Measurements from ENCODE around the gene EFHC1. TPM values are rescaled to one million over a fixed set of nuclear protein-coding genes. Genes with fewer than 3 reads are reported as not detected.

EFHC1 gene
- total and polyA plus RNA-seq, 2 experiments from 2014 or later, result 24.3 to 28.0 TPM

DNA sequence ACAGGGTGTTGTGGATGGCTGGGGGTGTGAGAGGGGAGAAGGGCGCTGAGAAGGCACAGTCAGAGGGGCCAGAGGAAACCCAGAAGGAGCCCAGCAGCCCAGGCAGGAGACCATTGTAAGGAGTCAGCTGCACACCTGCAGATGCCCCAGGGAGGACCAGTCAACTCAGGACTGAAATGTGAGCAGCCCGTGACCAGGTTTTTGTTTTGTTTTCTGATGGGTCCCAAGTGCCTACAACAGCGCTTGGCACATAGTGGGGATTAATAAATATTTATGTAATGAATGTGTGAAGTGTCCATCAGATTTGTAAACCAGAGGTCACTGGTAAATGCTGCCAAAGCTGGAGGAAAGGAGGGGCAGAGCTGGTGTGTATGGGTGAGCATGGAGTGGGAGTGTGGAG lies 126.5 kb downstream of the EFHC1 start:
- H3K27ac Mint-ChIP-seq, result no peak overlapping the region
- peaks cover 7% of the 10 kb centered on the region for H3K27me3 Mint-ChIP-seq (ENCODE audit: insufficient read depth, low read depth, poor library complexity)

More for the DNA sequence above, 126.5 kb downstream of the EFHC1 start:
- 0 out of 2 replicates have a peak, but pooled peaks cover under 1% of the 10 kb centered on the region for H3F3A ChIP-seq (replicated peaks; ENCODE audit: low read depth)
- peaks cover 30% of the 10 kb centered on the region for H3K4me1 ChIP-seq (ENCODE audit: insufficient read depth)
- H3K4me3 ChIP-seq, result no peak overlapping the region
- TF ChIP-seq NANOG (IDR thresholded peaks at IDR 0.05; ENCODE audit: borderline replicate concordance) (no peak), CTCF (conservative IDR thresholded peaks at IDR 0.05; ENCODE audit: low read depth in 2 of 2) (no peak), EZH2 (IDR thresholded peaks at IDR 0.05; ENCODE audit: low read depth, unreplicated experiment) (no peak), ZNF462 (CRISPR knock-in tag; IDR thresholded peaks at IDR 0.05) (no peak), POLR2AphosphoS5 (IDR thresholded peaks at IDR 0.05; ENCODE audit: low read depth) (no peak), EZH2phosphoT487 (IDR thresholded peaks at IDR 0.05; ENCODE audit: unreplicated experiment) (no peak), CREB1 (CRISPR knock-in tag; IDR thresholded peaks at IDR 0.05; ENCODE audit: low read depth) (no peak), ZNF331 (CRISPR knock-in tag; IDR thresholded peaks at IDR 0.05; ENCODE audit: low read depth) (no peak), ZNF114 (CRISPR knock-in tag; IDR thresholded peaks at IDR 0.05) (no peak), JUNB (IDR thresholded peaks at IDR 0.05; ENCODE audit: unreplicated experiment) (no peak), STAT1 (IDR thresholded peaks at IDR 0.05; ENCODE audit: unreplicated experiment) (no peak)
- TF ChIP-seq, protein P1, sequence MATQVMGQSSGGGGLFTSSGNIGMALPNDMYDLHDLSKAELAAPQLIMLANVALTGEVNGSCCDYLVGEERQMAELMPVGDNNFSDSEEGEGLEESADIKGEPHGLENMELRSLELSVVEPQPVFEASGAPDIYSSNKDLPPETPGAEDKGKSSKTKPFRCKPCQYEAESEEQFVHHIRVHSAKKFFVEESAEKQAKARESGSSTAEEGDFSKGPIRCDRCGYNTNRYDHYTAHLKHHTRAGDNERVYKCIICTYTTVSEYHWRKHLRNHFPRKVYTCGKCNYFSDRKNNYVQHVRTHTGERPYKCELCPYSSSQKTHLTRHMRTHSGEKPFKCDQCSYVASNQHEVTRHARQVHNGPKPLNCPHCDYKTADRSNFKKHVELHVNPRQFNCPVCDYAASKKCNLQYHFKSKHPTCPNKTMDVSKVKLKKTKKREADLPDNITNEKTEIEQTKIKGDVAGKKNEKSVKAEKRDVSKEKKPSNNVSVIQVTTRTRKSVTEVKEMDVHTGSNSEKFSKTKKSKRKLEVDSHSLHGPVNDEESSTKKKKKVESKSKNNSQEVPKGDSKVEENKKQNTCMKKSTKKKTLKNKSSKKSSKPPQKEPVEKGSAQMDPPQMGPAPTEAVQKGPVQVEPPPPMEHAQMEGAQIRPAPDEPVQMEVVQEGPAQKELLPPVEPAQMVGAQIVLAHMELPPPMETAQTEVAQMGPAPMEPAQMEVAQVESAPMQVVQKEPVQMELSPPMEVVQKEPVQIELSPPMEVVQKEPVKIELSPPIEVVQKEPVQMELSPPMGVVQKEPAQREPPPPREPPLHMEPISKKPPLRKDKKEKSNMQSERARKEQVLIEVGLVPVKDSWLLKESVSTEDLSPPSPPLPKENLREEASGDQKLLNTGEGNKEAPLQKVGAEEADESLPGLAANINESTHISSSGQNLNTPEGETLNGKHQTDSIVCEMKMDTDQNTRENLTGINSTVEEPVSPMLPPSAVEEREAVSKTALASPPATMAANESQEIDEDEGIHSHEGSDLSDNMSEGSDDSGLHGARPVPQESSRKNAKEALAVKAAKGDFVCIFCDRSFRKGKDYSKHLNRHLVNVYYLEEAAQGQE (IDR thresholded peaks at IDR 0.05; ENCODE audit: unreplicated experiment), result no peak
- TF ChIP-seq, protein P2, sequence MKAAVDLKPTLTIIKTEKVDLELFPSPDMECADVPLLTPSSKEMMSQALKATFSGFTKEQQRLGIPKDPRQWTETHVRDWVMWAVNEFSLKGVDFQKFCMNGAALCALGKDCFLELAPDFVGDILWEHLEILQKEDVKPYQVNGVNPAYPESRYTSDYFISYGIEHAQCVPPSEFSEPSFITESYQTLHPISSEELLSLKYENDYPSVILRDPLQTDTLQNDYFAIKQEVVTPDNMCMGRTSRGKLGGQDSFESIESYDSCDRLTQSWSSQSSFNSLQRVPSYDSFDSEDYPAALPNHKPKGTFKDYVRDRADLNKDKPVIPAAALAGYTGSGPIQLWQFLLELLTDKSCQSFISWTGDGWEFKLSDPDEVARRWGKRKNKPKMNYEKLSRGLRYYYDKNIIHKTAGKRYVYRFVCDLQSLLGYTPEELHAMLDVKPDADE (IDR thresholded peaks at IDR 0.05), result no peak
- H2AFZ ChIP-seq, result no peak overlapping the region
- H3K9me3 Mint-ChIP-seq, result no peaks in the 10 kb centered on the region
- ATAC-seq, result no peak
- H3K36me3 Mint-ChIP-seq (ENCODE audit: low read depth), result no peaks in the 10 kb centered on the region
- H3K4me3 Mint-ChIP-seq, result no peak overlapping the region
- H3K9me2 ChIP-seq (ENCODE audit: insufficient read depth), result peaks cover 5% of the 10 kb centered on the region
- no peaks in the 10 kb centered on the region for H3K36me3 ChIP-seq (ENCODE audit: insufficient read depth)
- peaks cover 58% of the 10 kb centered on the region for H3K79me2 ChIP-seq (replicated peaks; ENCODE audit: insufficient read depth)
- no peaks in the 10 kb centered on the region for H4K20me1 ChIP-seq (replicated peaks; ENCODE audit: insufficient read depth)
- DNase-seq (ENCODE audit: low spot score), result no peak
- H3K4me2 ChIP-seq, result no peak overlapping the region
- no peaks in the 10 kb centered on the region for H3K27me3 ChIP-seq (ENCODE audit: insufficient read depth)
- H3K4me1 Mint-ChIP-seq, result peaks cover 51% of the 10 kb centered on the region
- no peak overlapping the region for H3K27ac ChIP-seq (ENCODE audit: low read depth)

Measured in GM23338 (cell line).